HepG2 (cell line): ENCODE data around the gene MAMDC2. TPM values are rescaled to one million over a fixed set of nuclear protein-coding genes. Genes with fewer than 3 reads are reported as not detected.

Source experiments
- ATAC-seq: fragments of 200-7000 bp; cut with Tn5 transposase; 3 replicates; pipeline ENCODE4 v1.9.1; 2020; ENCODE audit warnings: mild to moderate bottlenecking, moderate library complexity
- BruUV-seq: library from RNA; stranded (reverse); fragments of 400-500 nt; replicated peaks from 2 replicates; lab custom pipeline; 2021; lab: Mats Ljungman, UMichigan
- CTCF ChIA-PET: fragments of 300-600 bp; formaldehyde crosslinking; extraction: SDS; loops from one replicate; lab custom pipeline; 2021; ENCODE audit warnings: low total read pairs, inconsistent platforms, low intra/inter-chr PET ratio; lab: Yijun Ruan, JAX
- POLR2A ChIA-PET: fragments of 350-600 bp; sonication (Branson Sonifier 250); formaldehyde crosslinking; loops from one replicate; lab custom pipeline; 2020; ENCODE audit warnings: antibody characterized with exemption, inconsistent platforms; lab: Yijun Ruan, JAX
- DNase-seq: peaks from one replicate; pipeline ENCODE4 v3.0.0-alpha.2; 2015; ENCODE audit warnings: low spot score
- FAIRE-seq: peaks from 3 replicates; lab custom pipeline; 2011; peaks lifted over from hg19 to GRCh38; lab: Jason Lieb, UNC
- H2AFZ ChIP-seq: one replicate; pipeline ENCODE4 v1.6.1; 2011; ENCODE audit warnings: low read length, inconsistent platforms
- H3K27ac ChIP-seq: fragments of 300-600 bp; 3 replicates; pipeline ENCODE4 v1.8.0; 2011; ENCODE audit warnings: mixed run types, mild to moderate bottlenecking, mixed read lengths, low read length, inconsistent platforms; ENCODE audit not compliant: insufficient read depth; ENCODE audit errors: extremely low read length
- H3K27me3 ChIP-seq, 2 experiments: fragments of 200-600 bp in 1 of 2; 2 replicates in 1 of 2; 3 replicates in 1 of 2; pipeline versions ENCODE4 v1.6.0 to v1.8.0; 2011; ENCODE audit warnings: low read length in 2 of 2, mild to moderate bottlenecking in 2 of 2, moderate library complexity in 2 of 2, inconsistent platforms in 1 of 2; ENCODE audit not compliant: insufficient read depth in 2 of 2, control insufficient read depth in 1 of 2
- H3K36me3 ChIP-seq, 2 experiments: fragments of 200-600 bp in 1 of 2; replicated peaks in 1 of 2; 2 replicates in 1 of 2; 3 replicates in 1 of 2; pipeline versions ENCODE4 v1.5.1 to v1.8.0; 2011; ENCODE audit warnings: low read length in 2 of 2, inconsistent platforms in 1 of 2; ENCODE audit not compliant: insufficient read depth in 2 of 2, control insufficient read depth in 1 of 2
- H3K4me1 ChIP-seq: 2 replicates; pipeline ENCODE4 v1.5.1; 2012; ENCODE audit warnings: low read length, inconsistent platforms; ENCODE audit not compliant: insufficient read depth
- H3K4me2 ChIP-seq: 2 replicates; pipeline ENCODE4 v1.6.0; 2011; ENCODE audit warnings: low read depth, low read length, inconsistent platforms
- H3K4me3 ChIP-seq, 3 experiments: fragments of 200-600 bp in 1 of 3; sonication (generic), shearing (Covaris generic) in 1 of 3; replicated peaks in 1 of 3; 2 replicates each; pipeline ENCODE4 v1.5.1; 2011 to 2016; ENCODE audit warnings: low read length in 3 of 3, inconsistent platforms in 2 of 3, low read depth in 2 of 3, mild to moderate bottlenecking in 2 of 3, control low read depth in 1 of 3, mixed read lengths in 1 of 3; ENCODE audit not compliant: insufficient read depth in 1 of 3
- H3K79me2 ChIP-seq: one replicate; pipeline ENCODE4 v1.6.1; 2011; ENCODE audit warnings: low read length, inconsistent platforms; ENCODE audit not compliant: insufficient read depth
- H3K9ac ChIP-seq: 2 replicates; pipeline ENCODE4 v1.6.0; 2011; ENCODE audit warnings: mild to moderate bottlenecking, low read depth, low read length, inconsistent platforms; ENCODE audit not compliant: insufficient read depth
- H3K9me3 ChIP-seq: 2 replicates; pipeline ENCODE4 v1.5.1; 2012; ENCODE audit warnings: mild to moderate bottlenecking, low read length
- H4K20me1 ChIP-seq: 2 replicates; pipeline ENCODE4 v1.6.0; 2011; ENCODE audit warnings: inconsistent platforms, mild to moderate bottlenecking, low read length, moderate library complexity; ENCODE audit not compliant: insufficient read depth
- DMAP1 ChIP-seq: IDR thresholded peaks from 2 replicates; pipeline ENCODE4 v1.6.1; 2016
- HHEX ChIP-seq: IDR thresholded peaks from 2 replicates; pipeline ENCODE4 v1.6.1; 2016; ENCODE audit warnings: control low read depth
- KDM1A ChIP-seq: IDR thresholded peaks from 2 replicates; pipeline ENCODE4 v1.6.1; 2016; ENCODE audit warnings: missing compliant biosample characterization
- TEAD3 ChIP-seq: optimal IDR thresholded peaks from 2 replicates; pipeline ENCODE3; 2016; ENCODE audit warnings: borderline replicate concordance
- YEATS2 ChIP-seq: sonication (generic); formaldehyde crosslinking; IDR thresholded peaks from 2 replicates; pipeline ENCODE4 v1.4.0; 2020; ENCODE audit warnings: missing genetic modification reagents, borderline replicate concordance
- ZZZ3 ChIP-seq: sonication (generic); formaldehyde crosslinking; IDR thresholded peaks from 2 replicates; pipeline ENCODE4 v1.4.0; 2020; ENCODE audit warnings: missing genetic modification reagents, mild to moderate bottlenecking, borderline replicate concordance
- in situ Hi-C: cut with HindIII; loops from 2 replicates; pipeline ENCODE4 v1.10.0; 2017; ENCODE audit warnings: low pct_unique_long_range_greater_than_20kb; ENCODE audit not compliant: extremely low pct_ligation_motif_present
- intact Hi-C: fragments of 100-400 bp; cut with micrococcal nuclease; formaldehyde crosslinking; loops from one replicate; pipeline ENCODE4 v1.10.0; 2022; ENCODE audit not compliant: unreplicated experiment
- polyA plus RNA-seq, 8 experiments: library from polyadenylated mRNA; depleted of rRNA in 3 of 8; stranded (reverse) in 7 of 8; unstranded in 1 of 8; fragments of >200 nt; fragmentation: Illumina TruSeq in 4 of 8; extraction: Trizol in 4 of 8; gene quantifications; 2 replicates each; pipeline versions ENCODE4 v1.2.1 to v1.2.3, GENCODE V29; 2011 to 2016; ENCODE audit warnings: low read depth in 4 of 8, missing spikeins in 1 of 8, mixed read lengths in 1 of 8; ENCODE audit not compliant: insufficient read depth in 1 of 8
- total RNA-seq, 5 experiments: library from RNA; depleted of rRNA; stranded (reverse); fragments of >200 nt; fragmentation: Illumina TruSeq; extraction: Trizol; gene quantifications; 2 replicates each; pipeline ENCODE4 v1.2.3, GENCODE V29; 2016; ENCODE audit warnings: low read depth in 1 of 5
- TF ChIP-seq, protein P1 (sequence below): IDR thresholded peaks from 2 replicates; pipeline ENCODE4 v1.6.1; 2016; ENCODE audit warnings: low read depth, missing genetic modification reagents, missing compliant biosample characterization
- TF ChIP-seq, protein P2 (sequence below): sonication (generic); formaldehyde crosslinking; IDR thresholded peaks from 2 replicates; pipeline ENCODE4 v1.8.0; 2022; ENCODE audit warnings: mild to moderate bottlenecking, missing genetic modification reagents; ENCODE audit not compliant: insufficient replicate concordance

The MAMDC2 gene
- total and polyA plus RNA-seq, 2 of the 13 experiments (the other 11 are each of a cell fraction or from before 2014, with no cell fraction given) = not detected

DNA sequence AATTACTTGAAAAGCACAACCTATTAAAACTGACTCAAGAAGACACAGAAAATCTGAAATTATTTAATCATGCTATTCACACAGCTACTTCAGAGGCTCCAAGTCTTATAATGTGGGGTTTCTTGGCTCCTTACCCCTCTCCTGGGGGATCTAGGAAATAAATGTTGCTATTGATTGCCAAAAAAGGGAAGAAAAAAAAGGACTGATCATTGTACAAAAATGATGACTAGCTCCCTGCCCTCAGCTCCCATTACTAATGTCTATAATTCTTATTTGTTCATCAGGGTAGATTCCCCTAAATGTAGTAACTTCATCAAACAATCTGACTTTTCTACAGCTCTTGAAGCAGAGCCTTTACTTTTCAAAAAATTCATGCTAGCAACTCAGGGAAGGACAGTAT, 211.8 kb downstream of the MAMDC2 start:
- TF ChIP-seq DMAP1 (CRISPR knock-in tag) = no peak
- TF ChIP-seq ZZZ3 (CRISPR knock-in tag) = no peak
- no peak for TF ChIP-seq YEATS2
- no peak for TF ChIP-seq HHEX
- TF ChIP-seq, protein P1, sequence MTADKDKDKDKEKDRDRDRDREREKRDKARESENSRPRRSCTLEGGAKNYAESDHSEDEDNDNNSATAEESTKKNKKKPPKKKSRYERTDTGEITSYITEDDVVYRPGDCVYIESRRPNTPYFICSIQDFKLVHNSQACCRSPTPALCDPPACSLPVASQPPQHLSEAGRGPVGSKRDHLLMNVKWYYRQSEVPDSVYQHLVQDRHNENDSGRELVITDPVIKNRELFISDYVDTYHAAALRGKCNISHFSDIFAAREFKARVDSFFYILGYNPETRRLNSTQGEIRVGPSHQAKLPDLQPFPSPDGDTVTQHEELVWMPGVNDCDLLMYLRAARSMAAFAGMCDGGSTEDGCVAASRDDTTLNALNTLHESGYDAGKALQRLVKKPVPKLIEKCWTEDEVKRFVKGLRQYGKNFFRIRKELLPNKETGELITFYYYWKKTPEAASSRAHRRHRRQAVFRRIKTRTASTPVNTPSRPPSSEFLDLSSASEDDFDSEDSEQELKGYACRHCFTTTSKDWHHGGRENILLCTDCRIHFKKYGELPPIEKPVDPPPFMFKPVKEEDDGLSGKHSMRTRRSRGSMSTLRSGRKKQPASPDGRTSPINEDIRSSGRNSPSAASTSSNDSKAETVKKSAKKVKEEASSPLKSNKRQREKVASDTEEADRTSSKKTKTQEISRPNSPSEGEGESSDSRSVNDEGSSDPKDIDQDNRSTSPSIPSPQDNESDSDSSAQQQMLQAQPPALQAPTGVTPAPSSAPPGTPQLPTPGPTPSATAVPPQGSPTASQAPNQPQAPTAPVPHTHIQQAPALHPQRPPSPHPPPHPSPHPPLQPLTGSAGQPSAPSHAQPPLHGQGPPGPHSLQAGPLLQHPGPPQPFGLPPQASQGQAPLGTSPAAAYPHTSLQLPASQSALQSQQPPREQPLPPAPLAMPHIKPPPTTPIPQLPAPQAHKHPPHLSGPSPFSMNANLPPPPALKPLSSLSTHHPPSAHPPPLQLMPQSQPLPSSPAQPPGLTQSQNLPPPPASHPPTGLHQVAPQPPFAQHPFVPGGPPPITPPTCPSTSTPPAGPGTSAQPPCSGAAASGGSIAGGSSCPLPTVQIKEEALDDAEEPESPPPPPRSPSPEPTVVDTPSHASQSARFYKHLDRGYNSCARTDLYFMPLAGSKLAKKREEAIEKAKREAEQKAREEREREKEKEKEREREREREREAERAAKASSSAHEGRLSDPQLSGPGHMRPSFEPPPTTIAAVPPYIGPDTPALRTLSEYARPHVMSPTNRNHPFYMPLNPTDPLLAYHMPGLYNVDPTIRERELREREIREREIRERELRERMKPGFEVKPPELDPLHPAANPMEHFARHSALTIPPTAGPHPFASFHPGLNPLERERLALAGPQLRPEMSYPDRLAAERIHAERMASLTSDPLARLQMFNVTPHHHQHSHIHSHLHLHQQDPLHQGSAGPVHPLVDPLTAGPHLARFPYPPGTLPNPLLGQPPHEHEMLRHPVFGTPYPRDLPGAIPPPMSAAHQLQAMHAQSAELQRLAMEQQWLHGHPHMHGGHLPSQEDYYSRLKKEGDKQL (CRISPR knock-in tag) = no peak
- TF ChIP-seq TEAD3 (CRISPR knock-in tag) = no peak
- TF ChIP-seq, protein P2, sequence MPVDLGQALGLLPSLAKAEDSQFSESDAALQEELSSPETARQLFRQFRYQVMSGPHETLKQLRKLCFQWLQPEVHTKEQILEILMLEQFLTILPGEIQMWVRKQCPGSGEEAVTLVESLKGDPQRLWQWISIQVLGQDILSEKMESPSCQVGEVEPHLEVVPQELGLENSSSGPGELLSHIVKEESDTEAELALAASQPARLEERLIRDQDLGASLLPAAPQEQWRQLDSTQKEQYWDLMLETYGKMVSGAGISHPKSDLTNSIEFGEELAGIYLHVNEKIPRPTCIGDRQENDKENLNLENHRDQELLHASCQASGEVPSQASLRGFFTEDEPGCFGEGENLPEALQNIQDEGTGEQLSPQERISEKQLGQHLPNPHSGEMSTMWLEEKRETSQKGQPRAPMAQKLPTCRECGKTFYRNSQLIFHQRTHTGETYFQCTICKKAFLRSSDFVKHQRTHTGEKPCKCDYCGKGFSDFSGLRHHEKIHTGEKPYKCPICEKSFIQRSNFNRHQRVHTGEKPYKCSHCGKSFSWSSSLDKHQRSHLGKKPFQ (CRISPR knock-in tag) = no peak
- TF ChIP-seq KDM1A (CRISPR knock-in tag) = no peak
- intact Hi-C loops (loop anchor here (5.0 kb wide), 2 partner anchors 133 to 157 kb away; partner anchors contain the start of gene KLF9), in situ Hi-C loops (no loop called here)
- POLR2A ChIA-PET = no interaction called here
- Histone ChIP-seq H3K4me3 (no peak overlapping the region), H3K36me3 (no peaks in the 10 kb centered on the region), H3K9me3 (no peaks in the 10 kb centered on the region), H3K27me3 (no peaks in the 10 kb centered on the region; a peak in 2 of 5 replicates), H3K4me1 (peaks cover 31% of the 10 kb centered on the region), H3K79me2 (peaks cover 30% of the 10 kb centered on the region), H3K4me2 (peak overlapping the region; percentile 16; the same call in 1 of the 2 replicates), H4K20me1 (peaks cover 10% of the 10 kb centered on the region; the same call in 1 of the 2 replicates), H2AFZ (no peak overlapping the region), H3K9ac (no peak overlapping the region), H3K27ac (no peak overlapping the region)
- BruUV-seq = no TSS peak
- FAIRE-seq (no peak), ATAC-seq (no peak), DNase-seq (no peak)
- CTCF ChIA-PET = no interaction called here
